DMS79 treated with DMSO at 0.1 percent for 48 hours (cell line): ENCODE data around the gene EHD4.

Source experiments
- DNase-seq: peaks from one replicate; lab custom pipeline; 2025; lab: John Stamatoyannopoulos, UW

Gene EHD4

GRCh38 chr15:41936649-41937567, 35.4 kb downstream of the EHD4 start:
- no peak for DNase-seq

GRCh38 chr15:41936155-41936554, 36.2 kb downstream of the EHD4 start:
- DNase-seq, result no peak

- DNase-seq, result no peak
Measured at GRCh38 chr15:41935566-41936020, 36.8 kb downstream of the EHD4 start.

GRCh38 chr15:41934843-41935242, 37.5 kb downstream of the EHD4 start:
- DNase-seq, result no peak

- no peak for DNase-seq
Measured at GRCh38 chr15:41933771-41934170, 38.6 kb downstream of the EHD4 start.

GRCh38 chr15:41933326-41933725, 39.0 kb downstream of the EHD4 start:
- DNase-seq, result no peak

- no peak for DNase-seq
Measured at GRCh38 chr15:41932511-41933289, 39.7 kb downstream of the EHD4 start.

- no peak for DNase-seq
Measured at GRCh38 chr15:41932101-41932500, 40.3 kb downstream of the EHD4 start.

GRCh38 chr15:41930867-41931222, 41.5 kb downstream of the EHD4 start:
- no peak for DNase-seq

- DNase-seq, result no peak
Measured at GRCh38 chr15:41930221-41930866, 42.0 kb downstream of the EHD4 start.

GRCh38 chr15:41928637-41929620, 43.4 kb downstream of the EHD4 start:
- DNase-seq, result no peak

GRCh38 chr15:41928100-41928499, 44.3 kb downstream of the EHD4 start:
- no peak for DNase-seq

GRCh38 chr15:41927536-41927935, 44.8 kb downstream of the EHD4 start:
- no peak for DNase-seq

GRCh38 chr15:41926185-41927056, 45.9 kb downstream of the EHD4 start:
- no peak for DNase-seq

GRCh38 chr15:41925086-41925608, 47.2 kb downstream of the EHD4 start:
- DNase-seq, result no peak

- DNase-seq, result no peak
Measured at GRCh38 chr15:41923401-41923997, 48.9 kb downstream of the EHD4 start.

- no peak for DNase-seq
Measured at GRCh38 chr15:41922353-41922752, 50.0 kb downstream of the EHD4 start.

GRCh38 chr15:41921639-41922038, 50.7 kb downstream of the EHD4 start:
- DNase-seq, result no peak

- no peak for DNase-seq
Measured at GRCh38 chr15:41921167-41921566, 51.2 kb downstream of the EHD4 start.
